GM20000 (cell line): ENCODE data around the gene LRRC74B.
"Not testable (repeated sequence)": the region's sequence is repeated elsewhere in the genome, so short reads cannot be mapped to it uniquely, and the experiment has no call there.

Source experiments
- DNase-seq: peaks from one replicate; pipeline ENCODE4 v3.0.0; 2012; ENCODE audit warnings: low spot score
- TF ChIP-seq, protein P1 (sequence below): IDR thresholded peaks from 2 replicates; pipeline ENCODE4 v1.5.1; 2012; ENCODE audit warnings: mild to moderate bottlenecking, control low read depth; ENCODE audit errors: extremely low read depth, missing control alignments

LRRC74B gene

DNA sequence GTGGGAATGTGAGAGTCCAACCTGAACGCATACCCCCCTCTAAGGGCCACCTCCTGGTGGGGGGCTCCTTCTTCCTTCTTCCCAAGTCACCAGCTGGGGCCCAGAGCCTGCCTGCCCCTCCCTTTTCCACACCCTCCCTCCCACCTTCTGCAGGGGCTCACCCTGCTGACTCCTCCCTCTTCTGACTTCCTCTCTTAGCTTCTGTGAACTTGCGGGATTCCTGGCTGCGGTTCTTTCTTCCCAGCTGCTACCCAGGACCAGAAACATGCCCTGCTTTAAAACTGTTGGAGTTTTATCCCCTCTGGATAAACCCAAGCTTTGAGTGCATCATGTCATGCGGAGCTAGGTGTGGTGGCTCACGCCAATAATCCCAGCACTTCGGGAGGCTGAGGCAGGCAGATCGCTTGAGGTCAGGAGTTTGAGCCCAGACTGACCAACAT lies 10.2 kb downstream of the LRRC74B start:
- no peak for DNase-seq
- TF ChIP-seq, protein P1, sequence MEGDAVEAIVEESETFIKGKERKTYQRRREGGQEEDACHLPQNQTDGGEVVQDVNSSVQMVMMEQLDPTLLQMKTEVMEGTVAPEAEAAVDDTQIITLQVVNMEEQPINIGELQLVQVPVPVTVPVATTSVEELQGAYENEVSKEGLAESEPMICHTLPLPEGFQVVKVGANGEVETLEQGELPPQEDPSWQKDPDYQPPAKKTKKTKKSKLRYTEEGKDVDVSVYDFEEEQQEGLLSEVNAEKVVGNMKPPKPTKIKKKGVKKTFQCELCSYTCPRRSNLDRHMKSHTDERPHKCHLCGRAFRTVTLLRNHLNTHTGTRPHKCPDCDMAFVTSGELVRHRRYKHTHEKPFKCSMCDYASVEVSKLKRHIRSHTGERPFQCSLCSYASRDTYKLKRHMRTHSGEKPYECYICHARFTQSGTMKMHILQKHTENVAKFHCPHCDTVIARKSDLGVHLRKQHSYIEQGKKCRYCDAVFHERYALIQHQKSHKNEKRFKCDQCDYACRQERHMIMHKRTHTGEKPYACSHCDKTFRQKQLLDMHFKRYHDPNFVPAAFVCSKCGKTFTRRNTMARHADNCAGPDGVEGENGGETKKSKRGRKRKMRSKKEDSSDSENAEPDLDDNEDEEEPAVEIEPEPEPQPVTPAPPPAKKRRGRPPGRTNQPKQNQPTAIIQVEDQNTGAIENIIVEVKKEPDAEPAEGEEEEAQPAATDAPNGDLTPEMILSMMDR = no peak

DNA sequence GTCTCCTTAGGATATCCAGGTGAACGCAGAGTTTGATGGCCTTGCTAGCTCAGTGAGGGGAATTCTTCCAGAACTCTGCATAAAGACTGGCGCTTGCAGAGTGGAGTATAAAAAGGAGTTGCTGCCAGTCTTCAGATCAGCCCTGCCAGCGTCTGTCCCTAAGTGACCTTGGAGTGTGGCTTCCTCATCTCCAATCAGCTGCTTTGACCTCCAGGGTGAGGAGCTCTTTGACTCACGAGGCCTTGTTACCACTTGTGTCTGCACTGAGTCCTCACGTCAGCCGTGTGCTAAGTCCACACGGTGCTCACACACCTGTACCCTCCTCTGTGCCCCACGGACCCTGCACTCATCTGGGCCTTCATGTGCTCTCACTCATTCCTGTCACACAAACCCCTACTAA lies 14.6 kb downstream of the LRRC74B start:
- DNase-seq = not testable (repeated sequence)

DNA sequence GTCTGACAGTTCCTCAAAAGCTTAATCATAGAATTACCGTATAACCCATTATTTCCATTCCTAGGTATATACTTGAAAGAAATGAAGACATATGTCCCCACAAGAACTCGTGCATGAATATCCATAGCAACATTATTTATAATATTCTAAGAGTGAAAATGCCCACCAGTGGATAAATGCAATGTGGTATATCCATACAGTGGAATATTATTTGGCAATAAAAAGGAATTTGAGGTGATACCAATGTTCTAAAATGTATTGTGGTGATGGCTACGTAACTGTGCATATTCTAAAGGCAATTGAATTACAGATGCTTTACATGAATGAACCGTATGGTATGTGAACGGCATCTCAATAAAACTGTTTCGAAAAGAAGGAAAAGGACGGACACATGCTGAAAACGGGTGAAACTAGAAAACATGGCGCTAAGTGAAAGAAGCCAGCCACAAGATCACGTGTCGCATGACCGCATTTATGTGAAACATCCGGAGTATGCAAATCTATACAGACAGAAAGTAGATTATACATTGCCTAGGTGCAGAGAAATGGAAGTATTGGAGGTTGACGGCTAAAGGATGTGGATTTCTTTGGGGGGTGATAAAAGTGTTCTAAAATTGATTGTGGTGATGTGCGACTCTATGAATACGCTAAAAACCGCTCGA lies 16.0 kb downstream of the LRRC74B start:
- not testable (repeated sequence) for DNase-seq

DNA sequence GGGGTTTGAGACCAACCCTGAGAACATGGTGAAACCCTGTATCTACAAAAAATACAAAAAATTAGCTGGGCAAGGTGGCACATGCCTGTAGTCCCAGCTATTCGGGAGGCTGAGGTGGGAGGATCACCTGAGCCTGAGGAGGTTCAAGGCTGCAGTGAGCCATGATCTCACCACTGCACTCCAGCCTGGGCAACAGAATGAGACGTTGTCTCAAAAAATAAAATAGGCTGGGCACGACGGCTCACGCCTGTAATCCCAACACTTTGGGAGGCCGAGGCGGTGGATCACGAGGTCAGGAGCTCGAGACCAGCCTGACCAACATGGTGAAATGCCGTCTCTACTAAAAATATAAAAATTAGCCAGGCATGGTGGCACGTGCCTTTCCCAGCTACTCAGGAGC lies 18.7 kb downstream of the LRRC74B start:
- DNase-seq = not testable (repeated sequence)

DNA sequence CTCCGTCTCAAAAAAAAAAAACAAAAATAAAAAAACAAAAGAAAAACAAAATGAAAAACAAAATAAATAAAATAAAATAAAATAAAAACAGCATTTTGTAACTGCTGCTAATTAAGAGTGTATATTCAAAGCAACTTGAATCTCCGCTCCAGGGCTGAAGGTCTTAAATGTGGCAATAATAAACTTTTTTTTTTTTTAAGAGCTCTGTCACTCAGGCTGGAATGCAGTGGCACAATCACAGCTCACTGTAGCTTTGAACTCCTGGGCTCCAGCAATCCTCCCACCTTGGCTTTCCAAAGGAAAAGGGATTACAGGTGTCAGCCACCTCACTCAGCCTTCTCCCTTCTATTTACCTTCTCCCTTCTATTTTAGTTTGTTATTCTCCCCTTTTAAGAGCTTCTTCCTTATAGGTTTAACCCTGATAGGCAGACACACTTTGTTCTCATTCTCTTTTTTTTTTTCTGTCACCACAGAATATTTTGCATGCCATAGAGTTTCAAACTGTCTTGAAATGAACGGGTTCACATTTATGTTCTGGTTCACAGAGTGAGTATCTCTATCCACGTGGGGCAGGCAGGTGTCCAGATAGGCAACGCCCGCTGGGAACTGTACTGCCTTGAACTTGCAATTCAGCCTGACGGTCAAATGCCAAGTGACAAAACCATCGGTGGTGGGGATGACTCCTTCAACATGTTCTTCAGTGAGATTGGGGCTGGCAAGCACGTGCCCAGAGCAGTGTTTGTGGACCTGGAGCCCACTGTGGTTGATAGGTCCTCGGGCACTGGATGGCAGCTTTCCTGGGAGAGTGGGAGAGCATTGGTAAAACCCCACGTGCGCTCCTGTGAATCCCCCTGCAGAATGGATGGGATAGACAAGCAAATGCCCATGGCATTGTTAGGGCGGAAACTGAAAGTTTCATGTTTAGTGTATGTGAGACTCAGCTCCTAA lies 19.4 kb downstream of the LRRC74B start:
- DNase-seq = no peak
- TF ChIP-seq, protein P1 = no peak

DNA sequence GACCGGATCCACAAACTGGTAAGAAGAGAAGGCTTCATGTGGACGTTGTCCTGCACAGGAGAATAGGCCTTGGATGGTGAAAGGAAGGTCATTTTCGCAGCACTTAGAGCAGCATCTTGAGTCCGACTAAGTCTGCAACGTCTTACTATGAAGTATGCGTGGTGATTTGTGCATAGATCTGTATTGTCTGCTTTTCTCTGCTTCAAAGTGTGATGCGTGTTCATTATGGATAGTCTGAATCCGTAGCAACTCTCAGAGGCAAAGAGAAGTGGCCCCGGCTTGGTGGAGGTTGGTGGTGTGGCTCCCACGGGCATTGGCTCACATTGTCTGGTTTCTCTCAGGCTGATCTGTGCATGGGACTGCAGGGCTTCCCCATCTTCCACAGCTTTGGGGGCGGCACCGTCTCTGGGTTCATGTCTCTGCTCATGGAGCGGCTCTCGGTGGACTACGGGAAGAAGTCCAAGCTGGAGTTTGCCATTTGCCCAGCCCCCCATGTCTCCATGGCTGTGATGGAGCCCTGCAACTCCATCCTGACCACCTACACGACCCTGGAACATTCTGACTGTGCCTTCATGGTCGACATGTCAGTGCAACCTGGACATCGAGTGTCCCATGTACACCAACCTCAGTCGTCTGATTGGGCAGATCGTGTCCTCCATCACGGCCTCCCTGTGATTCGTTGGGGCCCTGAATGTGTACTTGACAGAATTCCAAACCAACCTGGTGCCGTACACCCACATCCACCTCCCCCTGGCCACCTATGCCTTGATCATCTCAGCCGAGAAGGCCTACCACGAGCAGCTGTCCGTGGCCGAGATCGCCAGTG lies 21.5 kb downstream of the LRRC74B start:
- DNase-seq = no peak
- TF ChIP-seq, protein P1 = no peak

DNA sequence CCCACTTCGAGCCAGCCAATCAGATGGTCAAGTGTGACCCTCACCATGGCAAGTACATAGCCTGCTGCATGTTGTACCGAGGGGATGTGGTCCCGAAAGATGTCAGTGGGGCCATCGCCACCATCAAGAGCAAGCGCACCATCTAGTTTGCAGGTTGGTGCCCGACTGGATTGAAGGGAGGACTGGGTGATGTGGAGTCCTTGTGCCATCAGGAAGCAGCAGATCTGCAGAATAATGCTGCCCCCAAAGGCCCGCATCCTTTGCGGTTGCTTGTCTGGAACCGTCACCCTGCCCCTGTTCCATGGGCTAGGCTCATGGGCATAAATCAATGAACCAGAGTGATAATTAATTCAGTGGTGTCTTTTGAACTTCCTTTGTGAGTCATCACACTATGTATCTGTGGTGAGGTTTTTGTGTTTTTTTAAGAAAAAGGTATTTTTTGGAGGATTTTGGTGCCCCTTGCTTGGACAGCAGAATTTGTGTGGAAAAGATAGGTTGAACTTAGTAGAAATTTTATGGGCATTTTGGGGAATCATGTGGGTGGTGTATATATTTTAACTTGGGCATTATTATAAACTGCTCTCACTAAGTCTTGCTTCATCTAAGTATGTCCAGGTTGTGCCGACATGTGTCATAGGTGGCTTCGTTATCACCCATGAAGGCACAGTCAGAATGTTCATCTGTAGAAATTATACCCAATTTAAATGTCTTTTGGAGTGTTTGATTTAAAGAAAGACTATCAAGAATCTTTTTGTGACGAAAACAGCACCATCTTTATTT lies 22.3 kb downstream of the LRRC74B start:
- DNase-seq = no peak
- TF ChIP-seq, protein P1 = no peak

DNA sequence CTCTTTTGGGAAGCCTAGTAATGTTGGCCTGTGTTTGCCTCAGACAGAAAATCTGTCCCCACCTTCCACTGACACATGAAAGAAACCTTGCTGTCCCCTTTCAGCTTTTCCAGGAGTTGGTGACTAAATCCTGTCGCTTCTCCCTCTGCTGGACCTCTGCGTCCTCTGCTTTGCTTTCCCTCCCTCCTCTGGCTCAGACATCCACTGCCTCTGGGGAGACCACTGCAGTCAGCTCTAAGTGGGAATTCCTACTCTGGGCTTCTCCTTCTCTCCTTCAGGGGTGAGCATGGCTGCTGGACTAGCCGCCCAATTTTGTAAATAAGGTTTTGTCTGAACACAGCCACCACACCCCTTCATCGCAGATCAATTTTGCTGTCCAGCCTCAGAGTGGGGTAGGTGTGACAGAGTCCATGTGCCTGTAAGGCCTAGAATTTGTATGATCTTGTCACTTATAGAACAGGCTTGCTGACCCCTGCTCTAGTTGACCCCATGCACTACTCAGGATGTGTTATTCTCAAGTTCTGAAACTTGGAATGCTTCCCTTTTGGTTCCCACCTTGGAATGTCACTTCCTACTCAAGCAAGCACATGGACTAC lies 23.0 kb downstream of the LRRC74B start:
- TF ChIP-seq, protein P1 = no peak

More for the DNA sequence above, 23.0 kb downstream of the LRRC74B start:
- DNase-seq = no peak
